Nephron (organoid): Measurements from ENCODE around the gene RICTOR.

ENCODE experiments used
- H3K27ac Mint-ChIP-seq, 3 experiments: 2 replicates each; pipeline ENCODE4 v1.8.0; 2020; ENCODE audit warnings: mixed read lengths in 3 of 3, mild to moderate bottlenecking in 2 of 3, moderate library complexity in 1 of 3
- H3K27me3 Mint-ChIP-seq: 2 replicates; pipeline ENCODE4 v1.8.0; 2021; ENCODE audit warnings: low read depth, mild to moderate bottlenecking, moderate library complexity, mixed read lengths
- H3K36me3 Mint-ChIP-seq: 2 replicates; pipeline ENCODE4 v1.8.0; 2020; ENCODE audit warnings: low read depth, mixed read lengths
- H3K4me1 Mint-ChIP-seq: 2 replicates; pipeline ENCODE4 v1.8.0; 2020; ENCODE audit warnings: mixed read lengths
- H3K4me3 Mint-ChIP-seq, 3 experiments: 2 replicates each; pipeline ENCODE4 v1.8.0; 2020; ENCODE audit warnings: mild to moderate bottlenecking in 3 of 3, mixed read lengths in 3 of 3, moderate library complexity in 2 of 3
- H3K9me3 Mint-ChIP-seq: 2 replicates; pipeline ENCODE4 v1.8.0; 2020; ENCODE audit warnings: mixed read lengths
- TF ChIP-seq, protein P1 (sequence below), 3 experiments: fragments of 200-600 bp; sonication (generic); IDR thresholded peaks; one replicate each; pipeline ENCODE4 v1.5.0; 2021; ENCODE audit warnings: antibody characterized with exemption in 3 of 3; ENCODE audit not compliant: unreplicated experiment in 3 of 3

Gene RICTOR

DNA sequence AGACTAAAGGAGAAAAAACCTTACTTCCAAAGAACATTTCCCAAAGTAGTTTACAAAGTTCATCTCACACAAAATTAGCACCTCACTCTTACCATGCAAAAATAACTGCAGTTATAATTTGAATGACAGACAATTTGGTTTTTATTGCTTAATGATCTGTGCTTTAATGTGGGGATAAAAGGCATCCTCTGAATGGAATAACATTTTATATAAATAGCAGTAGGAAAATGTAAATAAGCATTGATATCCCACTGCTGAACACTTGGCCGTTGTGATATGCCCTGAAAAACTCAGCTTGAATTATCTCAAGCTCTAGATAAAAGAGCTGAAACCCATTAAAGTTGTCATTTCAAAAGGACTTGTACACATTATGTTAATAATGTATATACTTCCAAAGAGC lies 135.2 kb downstream of the RICTOR start:
- no peaks in the 10 kb centered on the region for H3K27me3 Mint-ChIP-seq
- TF ChIP-seq, protein P1, sequence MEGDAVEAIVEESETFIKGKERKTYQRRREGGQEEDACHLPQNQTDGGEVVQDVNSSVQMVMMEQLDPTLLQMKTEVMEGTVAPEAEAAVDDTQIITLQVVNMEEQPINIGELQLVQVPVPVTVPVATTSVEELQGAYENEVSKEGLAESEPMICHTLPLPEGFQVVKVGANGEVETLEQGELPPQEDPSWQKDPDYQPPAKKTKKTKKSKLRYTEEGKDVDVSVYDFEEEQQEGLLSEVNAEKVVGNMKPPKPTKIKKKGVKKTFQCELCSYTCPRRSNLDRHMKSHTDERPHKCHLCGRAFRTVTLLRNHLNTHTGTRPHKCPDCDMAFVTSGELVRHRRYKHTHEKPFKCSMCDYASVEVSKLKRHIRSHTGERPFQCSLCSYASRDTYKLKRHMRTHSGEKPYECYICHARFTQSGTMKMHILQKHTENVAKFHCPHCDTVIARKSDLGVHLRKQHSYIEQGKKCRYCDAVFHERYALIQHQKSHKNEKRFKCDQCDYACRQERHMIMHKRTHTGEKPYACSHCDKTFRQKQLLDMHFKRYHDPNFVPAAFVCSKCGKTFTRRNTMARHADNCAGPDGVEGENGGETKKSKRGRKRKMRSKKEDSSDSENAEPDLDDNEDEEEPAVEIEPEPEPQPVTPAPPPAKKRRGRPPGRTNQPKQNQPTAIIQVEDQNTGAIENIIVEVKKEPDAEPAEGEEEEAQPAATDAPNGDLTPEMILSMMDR (IDR thresholded peaks at IDR 0.05; ENCODE audit: unreplicated experiment in 3 of 3) = no peak
- H3K36me3 Mint-ChIP-seq = peaks cover 37% of the 10 kb centered on the region
- H3K4me1 Mint-ChIP-seq = no peaks in the 10 kb centered on the region
- no peak overlapping the region for H3K27ac Mint-ChIP-seq
- H3K9me3 Mint-ChIP-seq = no peaks in the 10 kb centered on the region
- H3K4me3 Mint-ChIP-seq = no peak overlapping the region

DNA sequence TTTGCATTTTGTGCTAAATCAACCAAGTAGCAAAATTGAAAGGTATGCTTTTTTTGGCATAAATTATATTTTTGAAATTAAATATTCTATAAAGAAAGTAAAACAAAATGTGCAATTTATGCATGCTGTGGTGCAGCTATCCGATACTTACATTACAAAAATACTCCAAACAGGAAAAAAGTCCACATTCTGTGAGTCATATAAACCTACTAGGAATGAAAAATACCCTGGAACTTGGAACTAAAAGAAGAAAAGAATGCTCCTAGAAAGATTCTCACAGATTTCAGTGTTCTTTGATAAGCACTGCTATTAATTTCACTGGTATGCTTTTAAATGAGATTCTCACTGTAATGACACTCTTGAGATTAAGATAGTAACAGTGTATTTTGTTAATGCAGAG lies 135.8 kb downstream of the RICTOR start:
- TF ChIP-seq, protein P1 (IDR thresholded peaks at IDR 0.05; ENCODE audit: unreplicated experiment in 3 of 3) = no peak
- no peaks in the 10 kb centered on the region for H3K9me3 Mint-ChIP-seq
- H3K4me3 Mint-ChIP-seq = no peak overlapping the region
- H3K27me3 Mint-ChIP-seq = no peaks in the 10 kb centered on the region
- H3K4me1 Mint-ChIP-seq = no peaks in the 10 kb centered on the region
- no peak overlapping the region for H3K27ac Mint-ChIP-seq
- peaks cover 37% of the 10 kb centered on the region for H3K36me3 Mint-ChIP-seq

DNA sequence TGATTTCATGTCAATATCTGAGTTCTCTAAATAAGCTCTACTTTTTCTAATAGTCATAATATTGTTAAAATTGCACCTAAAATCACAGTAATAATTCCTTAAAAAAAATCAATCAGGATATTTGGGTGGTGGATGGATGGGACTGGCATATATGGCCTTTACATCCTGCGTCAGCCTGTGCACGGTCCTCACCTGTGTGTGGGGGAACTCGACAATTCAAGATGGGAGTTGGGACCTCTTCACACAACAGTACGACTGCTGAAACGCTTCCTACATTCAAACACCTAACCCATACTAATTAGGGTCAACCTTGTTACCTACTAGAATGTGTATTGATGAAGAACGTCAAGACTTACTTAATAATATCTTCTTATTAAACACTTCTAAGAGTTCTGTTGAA lies 137.9 kb downstream of the RICTOR start:
- TF ChIP-seq, protein P1 (IDR thresholded peaks at IDR 0.05; ENCODE audit: unreplicated experiment in 3 of 3) = no peak
- Mint-ChIP-seq H3K27me3 (no peaks in the 10 kb centered on the region), H3K4me3 (no peak overlapping the region), H3K4me1 (no peaks in the 10 kb centered on the region), H3K36me3 (peaks cover 25% of the 10 kb centered on the region), H3K27ac (no peak overlapping the region), H3K9me3 (no peaks in the 10 kb centered on the region)

DNA sequence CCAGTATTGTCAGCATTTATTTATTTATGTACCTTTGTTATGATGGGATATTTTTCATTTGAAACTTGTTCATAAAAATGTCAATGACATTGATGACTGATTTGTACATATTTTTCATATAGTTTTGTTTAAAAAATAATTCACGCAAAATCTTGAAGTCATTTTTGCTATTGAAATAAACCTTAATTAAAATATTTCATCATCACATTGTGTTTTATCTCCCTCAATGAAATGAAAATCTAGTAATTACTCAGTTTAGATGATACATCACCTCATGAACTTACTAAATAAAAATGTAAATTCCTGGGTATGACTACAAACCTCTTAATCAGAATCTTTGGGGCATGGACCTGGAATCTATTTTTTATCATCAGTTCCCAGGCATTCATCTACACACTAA lies 138.8 kb downstream of the RICTOR start:
- H3K4me1 Mint-ChIP-seq = no peaks in the 10 kb centered on the region
- H3K27me3 Mint-ChIP-seq = no peaks in the 10 kb centered on the region
- H3K27ac Mint-ChIP-seq = no peak overlapping the region
- TF ChIP-seq, protein P1 (IDR thresholded peaks at IDR 0.05; ENCODE audit: unreplicated experiment in 3 of 3) = no peak
- no peak overlapping the region for H3K4me3 Mint-ChIP-seq
- H3K9me3 Mint-ChIP-seq = no peaks in the 10 kb centered on the region
- peaks cover 22% of the 10 kb centered on the region for H3K36me3 Mint-ChIP-seq

DNA sequence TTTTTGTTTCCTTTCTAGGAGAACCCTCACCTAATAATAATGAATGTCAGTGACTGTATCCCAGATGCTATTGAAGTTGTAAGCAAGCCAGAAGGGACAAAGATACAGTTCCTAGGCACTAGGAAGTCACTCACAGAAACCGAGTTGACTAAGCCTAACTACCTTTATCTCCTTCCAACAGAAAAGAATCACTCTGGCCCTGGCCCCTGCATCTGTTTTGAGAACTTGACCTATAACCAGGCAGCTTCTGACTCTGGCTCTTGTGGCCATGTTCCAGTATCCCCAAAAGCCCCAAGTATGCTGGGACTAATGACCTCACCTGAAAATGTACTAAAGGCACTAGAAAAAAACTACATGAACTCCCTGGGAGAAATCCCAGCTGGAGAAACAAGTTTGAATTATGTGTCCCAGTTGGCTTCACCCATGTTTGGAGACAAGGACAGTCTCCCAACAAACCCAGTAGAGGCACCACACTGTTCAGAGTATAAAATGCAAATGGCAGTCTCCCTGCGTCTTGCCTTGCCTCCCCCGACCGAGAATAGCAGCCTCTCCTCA lies 141.3 kb downstream of the RICTOR start:
- Mint-ChIP-seq H3K4me3 (no peak overlapping the region), H3K36me3 (peaks cover 22% of the 10 kb centered on the region), H3K9me3 (no peaks in the 10 kb centered on the region), H3K27ac (no peak overlapping the region), H3K27me3 (no peaks in the 10 kb centered on the region), H3K4me1 (no peaks in the 10 kb centered on the region)
- TF ChIP-seq, protein P1 (IDR thresholded peaks at IDR 0.05; ENCODE audit: unreplicated experiment in 3 of 3) = no peak

DNA sequence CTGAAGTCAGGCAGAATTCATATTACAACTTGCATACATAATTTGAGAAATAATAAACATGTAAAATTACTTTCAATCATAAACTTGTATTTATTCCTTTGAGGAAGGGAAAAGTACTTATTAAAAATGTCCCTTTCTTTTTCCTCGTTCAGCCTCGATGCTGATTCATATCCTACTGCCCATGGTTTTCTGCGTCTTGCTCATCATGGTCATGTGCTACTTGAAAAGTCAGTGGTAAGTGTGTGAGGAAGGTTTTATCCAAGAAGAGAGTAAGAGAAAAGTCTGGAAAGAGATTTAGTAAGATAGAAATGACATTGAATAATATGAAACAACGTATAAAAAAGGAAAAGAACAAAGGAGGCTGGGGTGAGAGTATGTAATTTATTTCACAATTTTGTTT lies 142.5 kb downstream of the RICTOR start:
- H3K9me3 Mint-ChIP-seq = no peaks in the 10 kb centered on the region
- peaks cover 17% of the 10 kb centered on the region for H3K36me3 Mint-ChIP-seq
- no peaks in the 10 kb centered on the region for H3K27me3 Mint-ChIP-seq
- H3K4me1 Mint-ChIP-seq = no peaks in the 10 kb centered on the region
- TF ChIP-seq, protein P1 (IDR thresholded peaks at IDR 0.05; ENCODE audit: unreplicated experiment in 3 of 3) = no peak
- no peak overlapping the region for H3K4me3 Mint-ChIP-seq
- H3K27ac Mint-ChIP-seq = no peak overlapping the region
